HG03095 (cell line): ENCODE data around the gene MCC.

ENCODE experiments used
- ATAC-seq: cut with Tn5 transposase; IDR thresholded peaks from one replicate; pipeline ENCODE4 v1.9.1; 2021; ENCODE audit warnings: moderate library complexity; ENCODE audit not compliant: unreplicated experiment

Gene MCC

GRCh38 chr5:113042491-113043243, 445.6 kb downstream of the MCC start:
- ATAC-seq: no peak

- no peak for ATAC-seq
Observed at GRCh38 chr5:113040672-113041260, 447.5 kb downstream of the MCC start.

- no peak for ATAC-seq
Observed at GRCh38 chr5:113039934-113040285, 448.3 kb downstream of the MCC start.

GRCh38 chr5:113039229-113039933, 448.9 kb downstream of the MCC start:
- ATAC-seq: no peak

GRCh38 chr5:113038714-113039113, 449.5 kb downstream of the MCC start:
- ATAC-seq: no peak

- no peak for ATAC-seq
Observed at GRCh38 chr5:113038136-113038535, 450.1 kb downstream of the MCC start.

GRCh38 chr5:113036826-113037225, 451.4 kb downstream of the MCC start:
- ATAC-seq: no peak

GRCh38 chr5:113036321-113036720, 451.9 kb downstream of the MCC start:
- ATAC-seq: no peak

GRCh38 chr5:113035096-113035495, 453.2 kb downstream of the MCC start:
- ATAC-seq: no peak

- ATAC-seq: no peak
Observed at GRCh38 chr5:113034182-113034773, 454.0 kb downstream of the MCC start.

- ATAC-seq: no peak
Observed at GRCh38 chr5:113031557-113031956, 456.7 kb downstream of the MCC start.

GRCh38 chr5:113031104-113031503, 457.1 kb downstream of the MCC start:
- ATAC-seq: no peak

GRCh38 chr5:113029614-113030013, 458.6 kb downstream of the MCC start:
- ATAC-seq: no peak

GRCh38 chr5:113027431-113027830, 460.8 kb downstream of the MCC start:
- no peak for ATAC-seq

- no peak for ATAC-seq
Observed at GRCh38 chr5:113027015-113027414, 461.2 kb downstream of the MCC start.

GRCh38 chr5:113026211-113026610, 462.0 kb downstream of the MCC start:
- ATAC-seq: no peak

- ATAC-seq: no peak
Observed at GRCh38 chr5:113025596-113025995, 462.7 kb downstream of the MCC start.

GRCh38 chr5:113024076-113024697, 464.1 kb downstream of the MCC start:
- ATAC-seq: no peak

GRCh38 chr5:113022661-113023060, 465.6 kb downstream of the MCC start:
- peak; percentile 55 for ATAC-seq

GRCh38 chr5:113020461-113021273, 467.6 kb downstream of the MCC start:
- no peak for ATAC-seq
